B cell (primary cell): ENCODE measurements around the gene QRICH2. TPM values are rescaled to one million over a fixed set of nuclear protein-coding genes. Genes with fewer than 3 reads are reported as not detected.

Source experiments
- ATAC-seq: fragments of 200-7000 bp; cut with Tn5 transposase; one replicate; pipeline ENCODE4 v1.10.0; 2021; ENCODE audit warnings: low read depth, mild to moderate bottlenecking, moderate number of reproducible peaks, moderate library complexity
- CTCF ChIA-PET: fragments of 350-600 bp; sonication (Branson Sonifier 250); formaldehyde crosslinking; loops from one replicate; lab custom pipeline; 2021; ENCODE audit warnings: antibody characterized with exemption, inconsistent platforms; lab: Charles Lee
- POLR2A ChIA-PET: fragments of 350-600 bp; sonication (Branson Sonifier 250); formaldehyde crosslinking; loops from one replicate; lab custom pipeline; 2021; ENCODE audit warnings: antibody characterized with exemption; lab: Charles Lee
- DNase-seq: peaks from one replicate; pipeline ENCODE4 v3.0.0; 2013
- H2AFZ ChIP-seq: 2 replicates; pipeline ENCODE4 v1.6.1; 2012; ENCODE audit warnings: mild to moderate bottlenecking, low read depth, low read length; ENCODE audit not compliant: insufficient read depth, poor library complexity, severe bottlenecking
- H3K27ac ChIP-seq, 2 donors: 1 replicate in 1 of 2; 2 replicates in 1 of 2; pipeline ENCODE4 v1.5.1; 2012 to 2013; ENCODE audit warnings: low read length in 2 of 2, mild to moderate bottlenecking in 2 of 2, moderate library complexity in 1 of 2
- H3K27me3 ChIP-seq, 4 experiments: fragments of 200-600 bp in 1 of 4; sonication (generic) in 1 of 4; replicated peaks in 1 of 4; 1 replicate in 2 of 4; 2 replicates in 2 of 4; pipeline versions ENCODE4 v1.6.1 to v1.7.0; 2013 to 2016; ENCODE audit warnings: low read length in 3 of 4, mild to moderate bottlenecking in 2 of 4, mixed read lengths in 1 of 4, moderate library complexity in 1 of 4; ENCODE audit not compliant: insufficient read depth in 4 of 4, control insufficient read depth in 3 of 4; ENCODE audit errors: control extremely low read depth in 1 of 4
- H3K36me3 ChIP-seq, 2 experiments: replicated peaks in 1 of 2; 1 replicate in 1 of 2; 2 replicates in 1 of 2; pipeline versions ENCODE4 v1.6.1 to v1.7.1; 2013; ENCODE audit warnings: low read length in 1 of 2; ENCODE audit not compliant: insufficient read depth in 2 of 2, control insufficient read depth in 1 of 2; ENCODE audit errors: control extremely low read depth in 1 of 2, extremely low read depth in 1 of 2
- H3K4me1 ChIP-seq, 2 donors: fragments of 200-600 bp in 1 of 2; sonication (generic) in 1 of 2; 1 replicate in 1 of 2; 2 replicates in 1 of 2; pipeline versions ENCODE4 v1.5.1 to v1.6.1; 2013 to 2017; ENCODE audit warnings: low read length in 2 of 2; ENCODE audit not compliant: control insufficient read depth in 2 of 2, insufficient read depth in 2 of 2
- H3K4me2 ChIP-seq: replicated peaks from 2 replicates; pipeline ENCODE3; 2012; ENCODE audit warnings: mild to moderate bottlenecking, low read depth, low read length; ENCODE audit not compliant: poor library complexity, severe bottlenecking
- H3K4me3 ChIP-seq, 5 experiments: fragments of 200-600 bp in 1 of 5; sonication (generic) in 1 of 5; 1 replicate in 3 of 5; 2 replicates in 2 of 5; pipeline versions ENCODE4 v1.5.1 to v1.7.0; 2011 to 2016; ENCODE audit warnings: low read length in 4 of 5, mild to moderate bottlenecking in 4 of 5, low read depth in 2 of 5, control low read depth in 1 of 5, moderate library complexity in 1 of 5; ENCODE audit not compliant: insufficient read depth in 1 of 5; ENCODE audit errors: control extremely low read depth in 1 of 5, extremely low read depth in 1 of 5
- H3K79me2 ChIP-seq: fragments of 200-600 bp; sonication (generic); one replicate; pipeline ENCODE4 v1.6.0; 2016; ENCODE audit warnings: low read length; ENCODE audit not compliant: control insufficient read depth, insufficient read depth
- H3K9ac ChIP-seq: fragments of 200-600 bp; sonication (generic); 2 replicates; pipeline ENCODE4 v1.6.1; 2017; ENCODE audit warnings: mild to moderate bottlenecking, low read length, moderate library complexity
- H3K9me3 ChIP-seq, 3 donors: one replicate each; pipeline versions ENCODE4 v1.6.1 to v1.7.1; 2013; ENCODE audit warnings: low read length in 2 of 3; ENCODE audit not compliant: control insufficient read depth in 2 of 3, insufficient read depth in 1 of 3; ENCODE audit errors: control extremely low read depth in 1 of 3
- H4K20me1 ChIP-seq: 2 replicates; pipeline ENCODE4 v1.6.0; 2012; ENCODE audit warnings: mild to moderate bottlenecking, low read length; ENCODE audit not compliant: insufficient read depth, control insufficient read depth, poor library complexity, severe bottlenecking
- H3K27ac Mint-ChIP-seq: one replicate; pipeline ENCODE4 v1.8.0; 2021; ENCODE audit warnings: mixed read lengths
- H3K27me3 Mint-ChIP-seq: one replicate; pipeline ENCODE4 v1.8.0; 2021; ENCODE audit warnings: mixed read lengths
- H3K4me1 Mint-ChIP-seq: one replicate; pipeline ENCODE4 v1.8.0; 2021; ENCODE audit warnings: mixed read lengths
- H3K4me3 Mint-ChIP-seq: one replicate; pipeline ENCODE4 v1.8.0; 2021; ENCODE audit warnings: mixed read lengths
- H3K9me3 Mint-ChIP-seq: one replicate; pipeline ENCODE4 v1.8.0; 2022; ENCODE audit warnings: mixed read lengths; ENCODE audit not compliant: insufficient read depth
- EZH2 ChIP-seq: IDR thresholded peaks from 2 replicates; pipeline ENCODE4 v1.6.1; 2012; ENCODE audit warnings: borderline replicate concordance, low read depth, mild to moderate bottlenecking, moderate library complexity, low read length; ENCODE audit not compliant: insufficient read depth, poor library complexity, severe bottlenecking
- WGBS: methylation state at CpG from one replicate; pipeline ENCODE4 v1.1.5; 2013; ENCODE audit warnings: missing lambda C conversion rate; ENCODE audit not compliant: insufficient coverage; 5-methylcytosine and 5-hydroxymethylcytosine counted together
- intact Hi-C: fragments of 100-400 bp; cut with micrococcal nuclease; formaldehyde crosslinking; loops from one replicate; pipeline ENCODE4 v1.10.0; 2022
- polyA plus RNA-seq: library from polyadenylated mRNA; depleted of rRNA; stranded (reverse); fragments of >200 nt; gene quantifications from 2 replicates; pipeline ENCODE4 v1.2.3, GENCODE V29; 2012
- total RNA-seq, 2 donors: library from RNA; stranded (reverse); fragments of 120-200 nt in 1 of 2; gene quantifications; 1 replicate in 1 of 2; 2 replicates in 1 of 2; pipeline versions ENCODE4 v1.2.3 to v1.2.4, GENCODE V29; 2013 to 2022
- TF ChIP-seq, protein P1 (sequence below): fragments of 200-600 bp; IDR thresholded peaks from one replicate; pipeline ENCODE4 v1.8.0; 2022; ENCODE audit warnings: antibody characterized with exemption, mild to moderate bottlenecking

The QRICH2 gene
- total and polyA plus RNA-seq, 2 donors (not counting 1 experiment from before 2014, with no cell fraction given), result 4.4 to 4.5 TPM

DNA sequence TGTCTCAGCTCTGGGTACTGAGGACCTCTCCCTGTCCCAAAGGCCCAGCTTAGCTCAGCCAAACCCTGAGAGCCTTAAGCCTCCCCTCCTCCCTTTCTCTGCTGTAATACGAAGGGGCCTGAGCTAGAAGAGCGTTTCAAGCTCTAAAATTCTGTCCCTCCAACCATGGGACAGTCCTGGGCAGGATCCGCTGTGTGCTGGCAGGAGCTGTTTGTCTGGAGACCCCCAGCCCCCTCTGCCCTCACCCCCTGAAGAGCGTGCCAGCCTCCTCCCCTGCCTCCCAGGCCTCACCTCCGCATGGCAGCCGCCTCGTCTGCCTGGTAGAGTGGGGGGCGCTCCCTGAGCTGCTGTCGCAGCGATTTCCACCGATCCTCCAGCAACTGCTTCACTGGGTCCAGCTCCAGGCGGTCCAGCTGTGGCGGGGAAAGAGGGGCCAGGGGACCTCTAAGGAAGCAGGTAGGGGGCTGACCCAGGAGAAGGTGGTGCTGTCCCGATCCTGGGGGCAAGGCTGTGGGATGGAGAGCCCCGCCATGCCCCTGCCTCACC is 28.3 kb downstream of the QRICH2 start:
- H3K27ac ChIP-seq, result no peak overlapping the region
- H3K27me3 ChIP-seq, result no peaks in the 10 kb centered on the region
- H3K36me3 ChIP-seq, result no peaks in the 10 kb centered on the region
- H3K79me2 ChIP-seq, result no peaks in the 10 kb centered on the region
- Mint-ChIP-seq H3K27ac (peak overlapping the region; percentile 37), H3K4me1 (peaks cover 26% of the 10 kb centered on the region), H3K4me3 (no peak overlapping the region), H3K9me3 (no peaks in the 10 kb centered on the region), H3K27me3 (no peaks in the 10 kb centered on the region)
- H3K4me2 ChIP-seq, result no peak overlapping the region
- H3K9ac ChIP-seq, result no peak overlapping the region
- ChIA-PET POLR2A (interaction anchor here (0.7 to 2.4 kb wide), 3 partner anchors 13 to 165 kb away, joined by 5 to 8 read pairs (median 7); no protein-coding TSS in a partner anchor), CTCF (interaction anchor here (0.6 to 16.7 kb wide), 68 partner anchors 9 to 426 kb away, joined by 3 to 435 read pairs (median 4); partner anchors contain the start of genes CDK3, EXOC7, FOXJ1 and UBALD2)
- no peaks in the 10 kb centered on the region for H4K20me1 ChIP-seq
- no peak overlapping the region for H2AFZ ChIP-seq
- H3K4me1 ChIP-seq, result peaks cover 17 to 23% of the 10 kb centered on the region in 2 donors
- WGBS, result 90% methylated on average over 12 of the region's 15 CpGs
- no peak overlapping the region for H3K4me3 ChIP-seq
- no peak for DNase-seq
- ATAC-seq, result no peak
- TF ChIP-seq, protein P1, sequence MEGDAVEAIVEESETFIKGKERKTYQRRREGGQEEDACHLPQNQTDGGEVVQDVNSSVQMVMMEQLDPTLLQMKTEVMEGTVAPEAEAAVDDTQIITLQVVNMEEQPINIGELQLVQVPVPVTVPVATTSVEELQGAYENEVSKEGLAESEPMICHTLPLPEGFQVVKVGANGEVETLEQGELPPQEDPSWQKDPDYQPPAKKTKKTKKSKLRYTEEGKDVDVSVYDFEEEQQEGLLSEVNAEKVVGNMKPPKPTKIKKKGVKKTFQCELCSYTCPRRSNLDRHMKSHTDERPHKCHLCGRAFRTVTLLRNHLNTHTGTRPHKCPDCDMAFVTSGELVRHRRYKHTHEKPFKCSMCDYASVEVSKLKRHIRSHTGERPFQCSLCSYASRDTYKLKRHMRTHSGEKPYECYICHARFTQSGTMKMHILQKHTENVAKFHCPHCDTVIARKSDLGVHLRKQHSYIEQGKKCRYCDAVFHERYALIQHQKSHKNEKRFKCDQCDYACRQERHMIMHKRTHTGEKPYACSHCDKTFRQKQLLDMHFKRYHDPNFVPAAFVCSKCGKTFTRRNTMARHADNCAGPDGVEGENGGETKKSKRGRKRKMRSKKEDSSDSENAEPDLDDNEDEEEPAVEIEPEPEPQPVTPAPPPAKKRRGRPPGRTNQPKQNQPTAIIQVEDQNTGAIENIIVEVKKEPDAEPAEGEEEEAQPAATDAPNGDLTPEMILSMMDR, result peak; percentile 35
- no peak for TF ChIP-seq EZH2
- intact Hi-C loops, result loop anchor here (1.0 to 10.0 kb wide), 4 partner anchors 98 to 215 kb away; no protein-coding TSS in a partner anchor
- no peaks in the 10 kb centered on the region for H3K9me3 ChIP-seq
